Spinal cord (tissue), 10 donors: Measurements from ENCODE around the gene PSD4. TPM values are rescaled to one million over a fixed set of nuclear protein-coding genes. Genes with fewer than 3 reads are reported as not detected.

Experiments used
- DNase-seq, 6 donors: peaks; one replicate each; pipeline versions ENCODE4 v3.0.0 to v3.0.0-alpha.2; 2013 to 2015; ENCODE audit warnings: low spot score in 6 of 6, low read depth in 4 of 6
- H3K27ac ChIP-seq: one replicate; pipeline ENCODE4 v1.5.1; 2013; ENCODE audit warnings: low read depth, low read length, control low read depth
- H3K27me3 ChIP-seq: one replicate; pipeline ENCODE4 v1.6.1; 2013; ENCODE audit warnings: low read length; ENCODE audit not compliant: control insufficient read depth, insufficient read depth
- H3K36me3 ChIP-seq: one replicate; pipeline ENCODE4 v1.6.1; 2013; ENCODE audit warnings: low read length; ENCODE audit not compliant: control insufficient read depth, insufficient read depth
- H3K4me1 ChIP-seq: one replicate; pipeline ENCODE4 v1.6.1; 2013; ENCODE audit warnings: low read length; ENCODE audit not compliant: control insufficient read depth, insufficient read depth
- H3K4me3 ChIP-seq: one replicate; pipeline ENCODE4 v1.5.1; 2013; ENCODE audit warnings: low read depth, low read length, control low read depth
- H3K9me3 ChIP-seq: one replicate; pipeline ENCODE4 v1.6.1; 2013; ENCODE audit warnings: low read length; ENCODE audit not compliant: control insufficient read depth, insufficient read depth
- WGBS: methylation state at CpG from one replicate; pipeline ENCODE4 v1.1.5; 2013; ENCODE audit warnings: missing lambda C conversion rate; ENCODE audit not compliant: insufficient coverage; 5-methylcytosine and 5-hydroxymethylcytosine counted together
- polyA plus RNA-seq, 2 donors: library from polyadenylated mRNA; unstranded; fragments of 120-200 nt; gene quantifications; one replicate each; pipeline ENCODE4 v1.2.1, GENCODE V29; 2013; ENCODE audit not compliant: insufficient read length in 2 of 2
- total RNA-seq, 2 donors: library from RNA; depleted of rRNA in 1 of 2; stranded (reverse); fragments of 120-200 nt in 1 of 2; fragments of >200 nt in 1 of 2; gene quantifications; one replicate each; pipeline versions ENCODE4 v1.2.3 to v1.2.4, GENCODE V29; 2013 to 2014
- donor health status: healthy.

The PSD4 gene
- total and polyA plus RNA-seq, 4 donors = 4.2 to 7.1 (median 5.9) TPM

- no peaks in the 10 kb centered on the region for H3K9me3 ChIP-seq
- H3K4me1 ChIP-seq = peaks cover 7% of the 10 kb centered on the region
- H3K4me3 ChIP-seq = no peak overlapping the region
- no peaks in the 10 kb centered on the region for H3K27me3 ChIP-seq
- no peak for DNase-seq
- H3K36me3 ChIP-seq = peaks cover 8% of the 10 kb centered on the region
- 91% methylated on average over 14 of the region's 14 CpGs for WGBS
- no peak overlapping the region for H3K27ac ChIP-seq
Observed at GRCh38 chr2:113246606-113247005, 72.8 kb downstream of the PSD4 start.

GRCh38 chr2:113248997-113249770 is 75.4 kb downstream of the PSD4 start:
- Histone ChIP-seq H3K9me3 (no peaks in the 10 kb centered on the region), H3K4me3 (no peak overlapping the region), H3K27me3 (no peaks in the 10 kb centered on the region), H3K27ac (no peak overlapping the region), H3K36me3 (peaks cover 4% of the 10 kb centered on the region), H3K4me1 (no peaks in the 10 kb centered on the region)
- DNase-seq = peak in 4 of 6 donors; percentile 48 to 91 (median 72)
- 28% methylated on average over 3 of the region's 10 CpGs for WGBS

- no peak overlapping the region for H3K4me3 ChIP-seq
- no peaks in the 10 kb centered on the region for H3K4me1 ChIP-seq
- no peaks in the 10 kb centered on the region for H3K9me3 ChIP-seq
- DNase-seq = no peak
- H3K27ac ChIP-seq = no peak overlapping the region
- H3K36me3 ChIP-seq = peaks cover 4% of the 10 kb centered on the region
- H3K27me3 ChIP-seq = no peaks in the 10 kb centered on the region
- WGBS = 90% methylated on average over 7 of the region's 7 CpGs
Observed at GRCh38 chr2:113251118-113251517, 77.3 kb downstream of the PSD4 start.

GRCh38 chr2:113252047-113252590 is 78.3 kb downstream of the PSD4 start:
- Histone ChIP-seq H3K4me3 (no peak overlapping the region), H3K36me3 (no peaks in the 10 kb centered on the region), H3K27ac (no peak overlapping the region), H3K4me1 (no peaks in the 10 kb centered on the region), H3K9me3 (no peaks in the 10 kb centered on the region), H3K27me3 (no peaks in the 10 kb centered on the region)
- no peak for DNase-seq
- WGBS = 65% methylated on average over 2 of the region's 3 CpGs

GRCh38 chr2:113253453-113253852 is 79.7 kb downstream of the PSD4 start:
- H3K36me3 ChIP-seq = no peaks in the 10 kb centered on the region
- no peaks in the 10 kb centered on the region for H3K27me3 ChIP-seq
- no peak overlapping the region for H3K4me3 ChIP-seq
- no peaks in the 10 kb centered on the region for H3K4me1 ChIP-seq
- no peak overlapping the region for H3K27ac ChIP-seq
- DNase-seq = no peak
- H3K9me3 ChIP-seq = no peaks in the 10 kb centered on the region
- WGBS = 90% methylated on average over 2 of the region's 4 CpGs

DNA sequence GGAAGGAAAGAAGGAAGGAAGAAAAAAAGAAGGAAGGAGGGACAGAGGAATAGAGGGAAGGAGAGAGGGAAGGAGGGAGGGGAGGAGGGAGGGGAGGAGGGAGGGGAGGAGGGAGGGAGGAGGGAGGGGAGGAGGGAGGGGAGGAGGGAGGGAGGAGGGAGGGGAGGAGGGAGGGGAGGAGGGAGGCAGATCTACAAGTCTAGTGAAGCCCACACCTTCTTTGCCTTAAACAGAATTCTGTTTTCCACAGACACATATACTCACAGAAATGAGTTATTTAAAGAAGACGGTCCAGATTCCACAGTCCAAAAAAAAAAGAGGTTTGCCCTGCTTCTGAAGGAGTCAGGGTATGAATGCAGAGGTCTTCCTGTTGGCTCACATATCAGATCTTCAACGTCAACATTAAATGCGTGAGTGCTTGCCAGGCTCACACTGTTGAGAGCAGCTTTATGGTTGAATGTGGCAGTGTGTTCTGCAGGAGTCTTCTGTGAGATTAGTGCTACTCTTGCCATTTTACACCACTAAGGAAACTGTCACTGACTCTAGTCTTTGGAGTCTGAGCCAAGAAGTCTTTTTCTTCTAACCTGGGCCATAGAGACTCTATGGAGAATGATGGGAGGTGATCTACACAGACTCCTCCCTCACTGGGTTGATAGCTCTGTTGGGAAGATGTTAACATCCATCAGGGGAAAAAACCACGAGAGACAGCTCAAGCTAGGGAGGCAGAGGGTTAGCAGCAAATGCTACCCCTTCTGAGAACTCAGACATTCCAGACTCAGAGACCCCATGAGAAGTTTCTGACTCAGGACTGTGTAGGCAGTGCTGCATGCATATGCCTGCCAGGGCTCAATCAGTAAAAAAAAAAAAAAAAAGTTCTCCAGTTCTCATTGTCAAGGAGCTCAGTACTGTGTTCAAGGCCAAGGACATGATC is 81.6 kb downstream of the PSD4 start:
- Histone ChIP-seq H3K27me3 (no peaks in the 10 kb centered on the region), H3K4me1 (peaks cover 3% of the 10 kb centered on the region), H3K27ac (no peak overlapping the region), H3K36me3 (no peaks in the 10 kb centered on the region), H3K9me3 (no peaks in the 10 kb centered on the region), H3K4me3 (no peak overlapping the region)
- 53% methylated on average over 3 of the region's 4 CpGs for WGBS
- peak in 1 of 6 donors; percentile 20 for DNase-seq

GRCh38 chr2:113257516-113258264 is 83.9 kb downstream of the PSD4 start:
- H3K27ac ChIP-seq = no peak overlapping the region
- H3K4me3 ChIP-seq = no peak overlapping the region
- H3K27me3 ChIP-seq = no peaks in the 10 kb centered on the region
- 87% methylated on average over 5 of the region's 7 CpGs for WGBS
- no peaks in the 10 kb centered on the region for H3K36me3 ChIP-seq
- H3K4me1 ChIP-seq = peaks cover 3% of the 10 kb centered on the region
- no peak for DNase-seq
- no peaks in the 10 kb centered on the region for H3K9me3 ChIP-seq

- DNase-seq = peak in 1 of 6 donors; percentile 94
- Histone ChIP-seq H3K36me3 (no peaks in the 10 kb centered on the region), H3K27me3 (no peaks in the 10 kb centered on the region), H3K27ac (no peak overlapping the region), H3K4me3 (no peak overlapping the region), H3K4me1 (peaks cover 3% of the 10 kb centered on the region), H3K9me3 (no peaks in the 10 kb centered on the region)
- 51% methylated on average over 4 of the region's 6 CpGs for whole genome bisulfite sequencing
Observed at GRCh38 chr2:113258471-113259147, 84.8 kb downstream of the PSD4 start.
